GM12801 (cell line): Measurements from ENCODE around the gene CDK17.

Experiments used
- CTCF ChIP-seq: IDR thresholded peaks from one replicate; pipeline ENCODE4 v1.5.1; 2011; ENCODE audit warnings: control low read depth; ENCODE audit not compliant: insufficient read length; ENCODE audit errors: extremely low read depth

The CDK17 gene

DNA sequence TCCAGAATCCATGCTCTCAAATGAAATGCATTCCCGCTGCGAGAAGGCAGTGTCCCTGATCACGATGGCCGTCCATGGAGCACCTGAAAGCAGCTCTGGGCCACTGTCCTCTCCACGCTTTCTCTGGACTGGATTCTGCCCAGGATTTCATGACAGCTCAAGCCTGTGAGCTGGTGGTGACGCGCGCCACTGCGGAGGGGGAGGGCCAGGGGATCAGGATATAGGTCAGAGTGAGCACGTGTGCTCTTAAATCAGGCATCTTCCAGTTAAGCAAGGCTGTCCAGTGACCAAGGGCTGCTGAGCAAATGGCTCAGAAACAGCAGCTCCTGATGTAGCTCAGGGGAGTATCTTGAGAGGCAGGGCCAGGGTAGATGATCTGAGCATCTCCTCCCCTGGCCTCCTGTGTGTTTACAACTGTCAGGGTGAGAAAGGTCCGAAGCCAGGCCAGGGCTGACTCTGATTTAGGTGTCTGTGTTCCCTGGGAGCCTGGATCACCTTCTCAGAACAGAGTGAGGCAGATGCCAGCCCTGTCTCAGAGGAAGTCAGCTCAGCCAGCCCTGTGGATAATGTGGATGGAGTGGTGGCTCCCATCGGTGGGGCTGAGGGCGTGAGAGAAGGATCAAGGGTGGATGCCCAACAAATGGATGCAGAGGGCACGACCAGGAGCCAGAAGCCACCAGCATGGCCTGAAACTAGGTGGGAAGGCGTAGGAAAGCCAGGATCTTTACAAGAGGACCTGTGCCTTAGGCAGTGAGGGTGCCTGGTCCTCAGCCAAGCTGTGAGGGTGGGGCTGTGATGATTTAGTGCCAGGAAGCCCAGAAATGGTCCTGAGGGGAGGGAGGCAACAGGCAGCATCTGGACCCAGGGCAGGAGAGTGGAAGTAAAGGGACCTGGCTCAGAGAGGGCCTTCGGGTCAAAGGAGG is 150.8 kb downstream of the CDK17 start:
- no peak for TF ChIP-seq CTCF

GRCh38 chr12:96248136-96248931 is 151.9 kb downstream of the CDK17 start:
- no peak for TF ChIP-seq CTCF

- no peak for TF ChIP-seq CTCF
Measured at GRCh38 chr12:96247563-96247962, 152.7 kb downstream of the CDK17 start.

- TF ChIP-seq CTCF, result no peak
Measured at GRCh38 chr12:96246926-96247505, 153.2 kb downstream of the CDK17 start.

- no peak for TF ChIP-seq CTCF
Measured at GRCh38 chr12:96244826-96245225, 155.4 kb downstream of the CDK17 start.

DNA sequence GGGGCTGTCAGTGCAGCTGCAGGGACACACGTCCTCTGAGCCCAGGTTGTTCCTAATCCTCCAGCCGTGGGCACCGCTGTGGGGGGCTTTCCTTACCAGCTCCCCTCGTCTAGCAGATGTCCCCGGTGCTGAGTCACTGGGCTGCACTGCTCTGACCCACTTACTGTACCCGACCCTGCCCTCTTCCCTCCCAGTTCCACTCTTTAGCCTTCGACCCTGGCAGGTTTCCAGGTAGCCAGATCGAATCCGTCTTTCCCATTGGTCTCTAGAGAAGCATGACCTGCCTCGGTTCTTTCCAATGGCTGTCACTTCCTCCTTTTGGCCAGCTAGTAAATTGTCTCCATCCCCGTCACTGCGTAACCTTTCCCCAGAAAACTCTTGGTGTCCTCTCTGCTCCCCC is 157.6 kb downstream of the CDK17 start:
- TF ChIP-seq CTCF, result no peak

- TF ChIP-seq CTCF, result no peak
Measured at GRCh38 chr12:96241846-96242256, 158.4 kb downstream of the CDK17 start.
